DMS114 treated with DMSO at 0.1 percent for 48 hours (cell line): ENCODE results near the gene RPL13A.
"Not testable (repeated sequence)": the region's sequence is repeated elsewhere in the genome, so short reads cannot be mapped to it uniquely, and the experiment has no call there.

Source experiments
- DNase-seq: peaks from one replicate; lab custom pipeline; 2025; ENCODE audit not compliant: unreplicated experiment; lab: John Stamatoyannopoulos, UW

The RPL13A gene

GRCh38 chr19:49455773-49456172 is 31.6 kb upstream of the RPL13A start:
- DNase-seq: no peak

GRCh38 chr19:49456326-49456725 is 31.1 kb upstream of the RPL13A start:
- no peak for DNase-seq

GRCh38 chr19:49458567-49458903 is 28.9 kb upstream of the RPL13A start:
- DNase-seq: no peak

- no peak for DNase-seq
Observed at GRCh38 chr19:49459388-49459787, 28.0 kb upstream of the RPL13A start.

GRCh38 chr19:49461130-49461529 is 26.3 kb upstream of the RPL13A start:
- not testable (repeated sequence) for DNase-seq

- DNase-seq: no peak
Observed at GRCh38 chr19:49461656-49462055, 25.8 kb upstream of the RPL13A start.

- DNase-seq: no peak
Observed at GRCh38 chr19:49462492-49462891, 24.9 kb upstream of the RPL13A start.

- DNase-seq: no peak
Observed at GRCh38 chr19:49463960-49464740, 23.3 kb upstream of the RPL13A start.

GRCh38 chr19:49465371-49465770 is 22.0 kb upstream of the RPL13A start:
- DNase-seq: no peak

- no peak for DNase-seq
Observed at GRCh38 chr19:49468199-49468598, 19.2 kb upstream of the RPL13A start.

GRCh38 chr19:49468746-49469447 is 18.5 kb upstream of the RPL13A start:
- DNase-seq: no peak

GRCh38 chr19:49469828-49470614 is 17.4 kb upstream of the RPL13A start:
- DNase-seq: no peak

GRCh38 chr19:49470615-49470978 is 16.8 kb upstream of the RPL13A start:
- no peak for DNase-seq

- no peak for DNase-seq
Observed at GRCh38 chr19:49472936-49473335, 14.5 kb upstream of the RPL13A start.

GRCh38 chr19:49473501-49473867 is 13.9 kb upstream of the RPL13A start:
- DNase-seq: not testable (repeated sequence)

GRCh38 chr19:49473868-49474541 is 13.4 kb upstream of the RPL13A start, which contains the start of gene FLT3LG:
FLT3LG (plus strand) TSS chr19:49474215; CDS start chr19:49474640, 425 bp downstream.
- DNase-seq: no peak

GRCh38 chr19:49474542-49474924 is 12.9 kb upstream of the RPL13A start:
- DNase-seq: no peak

GRCh38 chr19:49475191-49475917 is 12.1 kb upstream of the RPL13A start:
- no peak for DNase-seq

- DNase-seq: peak; percentile 33
Observed at GRCh38 chr19:49475995-49476880, 11.2 kb upstream of the RPL13A start.
